ENCODE measurements around the gene IL1RL2. TPM values are rescaled to one million over a fixed set of nuclear protein-coding genes. Genes with fewer than 3 reads are reported as not detected.
A peak's percentile ranks its signal among the peaks of the same experiment; 100 is the strongest.

Gene IL1RL2
- total and polyA plus RNA-seq, 7 donors = 0.27 to 0.74 (median 0.43) TPM

DNA sequence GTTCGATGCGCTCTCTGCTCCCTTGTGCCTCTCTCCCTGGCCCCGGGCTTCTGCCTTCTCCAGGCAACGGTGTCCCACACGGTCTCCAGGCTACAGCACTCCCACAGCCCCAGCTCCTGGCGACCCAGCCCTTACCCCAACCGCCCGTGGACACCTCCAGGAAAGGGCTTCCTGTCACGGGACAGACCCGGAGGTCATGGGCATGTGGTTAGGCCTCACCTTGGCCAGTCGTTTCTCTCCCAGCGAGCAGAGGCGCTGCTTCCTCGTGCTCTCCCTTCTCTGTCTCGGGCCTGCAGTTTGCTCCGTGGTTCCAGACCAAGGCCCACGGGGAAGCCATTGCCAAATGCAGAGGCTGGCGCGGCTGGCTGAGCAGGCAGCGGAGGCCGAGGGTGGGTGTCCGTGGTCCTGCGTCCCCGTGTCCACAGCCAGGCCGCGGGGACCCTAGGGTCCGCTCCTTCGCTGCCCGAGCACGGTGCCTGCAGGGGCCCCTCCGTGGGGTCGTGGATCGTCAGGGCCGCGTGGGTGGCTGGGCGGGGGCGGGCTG, 63.5 kb downstream of the IL1RL2 start:
- ATAC-seq = peak in 1 of 4 donors; percentile 25
- 86 to 89% (median 86%) methylated on average over 36 to 37 of the region's 37 CpGs for WGBS, 3 donors
- H3K4me1 ChIP-seq = no peaks in the 10 kb centered on the region

GRCh38 chr2:102251042-102251848, 64.4 kb downstream of the IL1RL2 start:
- Histone ChIP-seq H3K27me3 (ENCODE audit: insufficient read depth in 3 of 3, low read length in 2 of 3) (no peaks in the 10 kb centered on the region), H3K4me1 (no peaks in the 10 kb centered on the region), H3K27ac (no peak overlapping the region), H3K4me3 (peak overlapping the region; percentile 55), H3K36me3 (ENCODE audit: insufficient read depth in 1 of 2, low read depth in 1 of 2) (no peaks in the 10 kb centered on the region), H3K9me3 (no peaks in the 10 kb centered on the region)
- DNase-seq = peak; percentile 70 to 80
- peak; percentile 73 to 87 (median 77) for ATAC-seq
- intact Hi-C loops (cut with DNase I) = loop anchor here (5.0 kb wide), 3 partner anchors 106 to 196 kb away; partner anchors contain the start of gene IL18R1 (in 1 of the 2)
- TF ChIP-seq, protein P1, sequence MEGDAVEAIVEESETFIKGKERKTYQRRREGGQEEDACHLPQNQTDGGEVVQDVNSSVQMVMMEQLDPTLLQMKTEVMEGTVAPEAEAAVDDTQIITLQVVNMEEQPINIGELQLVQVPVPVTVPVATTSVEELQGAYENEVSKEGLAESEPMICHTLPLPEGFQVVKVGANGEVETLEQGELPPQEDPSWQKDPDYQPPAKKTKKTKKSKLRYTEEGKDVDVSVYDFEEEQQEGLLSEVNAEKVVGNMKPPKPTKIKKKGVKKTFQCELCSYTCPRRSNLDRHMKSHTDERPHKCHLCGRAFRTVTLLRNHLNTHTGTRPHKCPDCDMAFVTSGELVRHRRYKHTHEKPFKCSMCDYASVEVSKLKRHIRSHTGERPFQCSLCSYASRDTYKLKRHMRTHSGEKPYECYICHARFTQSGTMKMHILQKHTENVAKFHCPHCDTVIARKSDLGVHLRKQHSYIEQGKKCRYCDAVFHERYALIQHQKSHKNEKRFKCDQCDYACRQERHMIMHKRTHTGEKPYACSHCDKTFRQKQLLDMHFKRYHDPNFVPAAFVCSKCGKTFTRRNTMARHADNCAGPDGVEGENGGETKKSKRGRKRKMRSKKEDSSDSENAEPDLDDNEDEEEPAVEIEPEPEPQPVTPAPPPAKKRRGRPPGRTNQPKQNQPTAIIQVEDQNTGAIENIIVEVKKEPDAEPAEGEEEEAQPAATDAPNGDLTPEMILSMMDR (IDR thresholded peaks at IDR 0.05) = peak; percentile 62
- WGBS, 3 donors = 4 to 8% (median 5%) methylated on average over 40 to 52 of the region's 52 CpGs

More for the DNA sequence above, 63.5 kb downstream of the IL1RL2 start:
- Histone ChIP-seq H3K4me3 (no peak overlapping the region), H3K36me3 (ENCODE audit: insufficient read depth in 1 of 2, low read depth in 1 of 2) (no peaks in the 10 kb centered on the region), H3K9me3 (no peaks in the 10 kb centered on the region), H3K27ac (no peak overlapping the region), H3K27me3 (ENCODE audit: insufficient read depth in 3 of 3, low read length in 2 of 3) (no peaks in the 10 kb centered on the region)
- TF ChIP-seq, protein P1 (IDR thresholded peaks at IDR 0.05) = no peak
- DNase-seq = peak in 1 of 2 donors; percentile 55
- intact Hi-C loops (cut with DNase I) = loop anchor here (5.0 kb wide), 3 partner anchors 107 to 197 kb away; partner anchors contain the start of gene IL18R1 (in 1 of the 2)

GRCh38 chr2:102251849-102252203, 65.0 kb downstream of the IL1RL2 start:
- WGBS, 3 donors = 31 to 40% (median 32%) methylated on average over 1 of the region's 1 CpG
- intact Hi-C loops (cut with DNase I) = loop anchor here (2.0 to 5.0 kb wide), 4 partner anchors 103 to 195 kb away; partner anchors contain the start of gene IL18R1 (in 2 of the 2)
- TF ChIP-seq, protein P1 (IDR thresholded peaks at IDR 0.05) = no peak
- no peaks in the 10 kb centered on the region for H3K9me3 ChIP-seq
- ATAC-seq (no peak), DNase-seq (no peak)
- H3K4me3 ChIP-seq = peak overlapping the region; percentile 55
- peaks cover 3% of the 10 kb centered on the region for H3K4me1 ChIP-seq
- H3K36me3 ChIP-seq (ENCODE audit: insufficient read depth in 1 of 2, low read depth in 1 of 2) = no peaks in the 10 kb centered on the region
- H3K27ac ChIP-seq = no peak overlapping the region
- H3K27me3 ChIP-seq (ENCODE audit: insufficient read depth in 3 of 3, low read length in 2 of 3) = no peaks in the 10 kb centered on the region

DNA sequence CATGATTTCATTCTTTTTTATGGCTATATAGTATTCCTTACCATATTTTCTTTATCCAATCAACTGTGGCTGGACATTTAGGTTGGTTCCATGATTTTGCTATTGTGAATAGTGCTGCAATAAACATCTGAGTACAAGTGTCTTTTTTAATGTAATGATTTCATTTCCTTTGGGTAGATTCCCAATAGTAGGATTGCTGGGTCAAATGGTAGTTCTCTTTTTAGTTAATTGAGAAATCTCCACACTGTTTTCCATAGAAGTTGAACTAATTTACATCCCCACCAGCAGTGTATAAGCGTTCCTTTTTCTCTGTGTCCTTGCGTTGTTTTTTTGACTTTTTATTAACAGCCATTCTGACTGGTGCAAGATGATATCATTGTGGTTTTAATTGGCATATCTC, 65.4 kb downstream of the IL1RL2 start:
- Histone ChIP-seq H3K27me3 (ENCODE audit: insufficient read depth in 3 of 3, low read length in 2 of 3) (no peaks in the 10 kb centered on the region), H3K9me3 (no peaks in the 10 kb centered on the region), H3K27ac (no peak overlapping the region), H3K4me1 (peaks cover 6% of the 10 kb centered on the region), H3K4me3 (no peak overlapping the region), H3K36me3 (ENCODE audit: insufficient read depth in 1 of 2, low read depth in 1 of 2) (no peaks in the 10 kb centered on the region)
- TF ChIP-seq, protein P1 (IDR thresholded peaks at IDR 0.05) = no peak
- ATAC-seq = no peak
- intact Hi-C loops (cut with DNase I) = loop anchor here (2.0 to 5.0 kb wide), 4 partner anchors 103 to 195 kb away; partner anchors contain the start of gene IL18R1 (in 2 of the 2)
- no peak for DNase-seq
- 94 to 100% (median 95%) methylated on average over 2 of the region's 2 CpGs for WGBS, 3 donors
